Caco-2 (cell line): Measurements from ENCODE around the gene GSG1. TPM values are rescaled to one million over a fixed set of nuclear protein-coding genes. Genes with fewer than 3 reads are reported as not detected.

Experiments used
- BruUV-seq: library from RNA; stranded (reverse); fragments of 400-500 nt; replicated peaks from 2 replicates; lab custom pipeline; 2021; lab: Mats Ljungman, UMichigan
- CTCF ChIA-PET: fragments of 300-600 bp; sonication (Branson Sonifier 250); formaldehyde crosslinking; loops from one replicate; lab custom pipeline; 2022; ENCODE audit warnings: antibody characterized with exemption; lab: Charles Lee
- POLR2A ChIA-PET: fragments of 300-600 bp; sonication (Branson Sonifier 250); formaldehyde crosslinking; loops from one replicate; lab custom pipeline; 2022; ENCODE audit warnings: antibody characterized with exemption; lab: Charles Lee
- DNase-seq, 2 experiments: peaks; one replicate each; pipeline versions ENCODE4 v3.0.0 to v3.0.0-alpha.2; 2020 to 2022
- H3K27me3 ChIP-seq: replicated peaks from 2 replicates; pipeline ENCODE4 v1.6.0; 2011; ENCODE audit warnings: low read length; ENCODE audit not compliant: control insufficient read depth, insufficient read depth
- H3K36me3 ChIP-seq: 2 replicates; pipeline ENCODE4 v1.5.1; 2011; ENCODE audit warnings: low read length; ENCODE audit not compliant: control insufficient read depth, insufficient read depth
- H3K4me1 ChIP-seq: fragments of 250-450 bp; sonication (Bioruptor Pico); 2 replicates; pipeline ENCODE4 v1.5.1; 2020; ENCODE audit warnings: mild to moderate bottlenecking
- H3K4me3 ChIP-seq: 2 replicates; pipeline ENCODE4 v1.5.1; 2011; ENCODE audit warnings: low read depth, mild to moderate bottlenecking, control low read depth, low read length
- H3K9me3 ChIP-seq: fragments of 250-450 bp; sonication (Bioruptor Pico); 2 replicates; pipeline ENCODE4 v1.5.1; 2020; ENCODE audit warnings: mild to moderate bottlenecking, moderate library complexity
- H3K27ac Mint-ChIP-seq: one replicate; pipeline ENCODE4 v1.8.0; 2022; ENCODE audit warnings: mixed read lengths; ENCODE audit not compliant: unreplicated experiment
- H3K27me3 Mint-ChIP-seq: one replicate; pipeline ENCODE4 v1.8.0; 2022; ENCODE audit warnings: mixed read lengths; ENCODE audit not compliant: insufficient read depth, unreplicated experiment
- H3K36me3 Mint-ChIP-seq: one replicate; pipeline ENCODE4 v1.8.0; 2022; ENCODE audit warnings: mild to moderate bottlenecking, mixed read lengths; ENCODE audit not compliant: insufficient read depth, unreplicated experiment
- H3K4me1 Mint-ChIP-seq: one replicate; pipeline ENCODE4 v1.8.0; 2022; ENCODE audit warnings: low read depth, mixed read lengths; ENCODE audit not compliant: unreplicated experiment
- H3K4me3 Mint-ChIP-seq: one replicate; pipeline ENCODE4 v1.8.0; 2022; ENCODE audit warnings: mild to moderate bottlenecking, moderate library complexity, mixed read lengths; ENCODE audit not compliant: unreplicated experiment
- H3K9me3 Mint-ChIP-seq: one replicate; pipeline ENCODE4 v1.8.0; 2022; ENCODE audit warnings: mixed read lengths; ENCODE audit not compliant: unreplicated experiment
- intact Hi-C: fragments of 100-400 bp; cut with micrococcal nuclease; formaldehyde crosslinking; loops from one replicate; pipeline ENCODE4 v1.10.0; 2022; ENCODE audit not compliant: unreplicated experiment
- total RNA-seq: library from RNA; stranded (reverse); gene quantifications from 2 replicates; pipeline ENCODE4 v1.2.3, GENCODE V29; 2022
- TF ChIP-seq, protein P1 (sequence below), 2 experiments: fragments of 200-600 bp in 1 of 2; IDR thresholded peaks; 1 replicate in 1 of 2; 2 replicates in 1 of 2; pipeline versions ENCODE4 v1.5.1 to v1.8.0; 2011 to 2022; ENCODE audit warnings: antibody characterized with exemption in 1 of 2, control low read depth in 1 of 2, inconsistent platforms in 1 of 2, low read depth in 1 of 2, low read length in 1 of 2, mild to moderate bottlenecking in 1 of 2, moderate library complexity in 1 of 2; ENCODE audit not compliant: insufficient read depth in 1 of 2, severe bottlenecking in 1 of 2, unreplicated experiment in 1 of 2

GSG1 gene
- total RNA-seq, 1 experiment from 2014 or later, result not detected

DNA sequence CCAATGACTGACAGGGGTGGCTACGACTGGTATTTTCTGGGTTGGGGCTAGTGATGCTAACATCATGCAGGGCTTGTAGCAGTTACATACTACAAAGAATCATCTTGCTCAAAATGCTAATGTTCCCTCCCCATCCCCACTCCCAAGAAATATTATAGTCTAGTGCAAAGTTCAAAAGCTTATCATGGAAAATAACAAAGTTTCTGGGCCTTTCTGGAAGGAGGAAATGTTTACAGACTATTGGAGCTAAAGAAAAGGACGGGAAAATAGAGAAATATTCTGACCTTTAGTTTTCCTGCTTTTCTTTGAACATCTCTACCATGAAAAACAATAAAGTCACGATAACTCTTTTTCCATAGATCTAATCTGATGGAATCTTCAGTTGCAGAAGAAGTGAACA lies 23.2 kb downstream of the GSG1 start:
- Mint-ChIP-seq H3K4me1 (peaks cover 12% of the 10 kb centered on the region), H3K36me3 (peaks cover 16% of the 10 kb centered on the region)
- CTCF ChIA-PET, result no interaction called here

DNA sequence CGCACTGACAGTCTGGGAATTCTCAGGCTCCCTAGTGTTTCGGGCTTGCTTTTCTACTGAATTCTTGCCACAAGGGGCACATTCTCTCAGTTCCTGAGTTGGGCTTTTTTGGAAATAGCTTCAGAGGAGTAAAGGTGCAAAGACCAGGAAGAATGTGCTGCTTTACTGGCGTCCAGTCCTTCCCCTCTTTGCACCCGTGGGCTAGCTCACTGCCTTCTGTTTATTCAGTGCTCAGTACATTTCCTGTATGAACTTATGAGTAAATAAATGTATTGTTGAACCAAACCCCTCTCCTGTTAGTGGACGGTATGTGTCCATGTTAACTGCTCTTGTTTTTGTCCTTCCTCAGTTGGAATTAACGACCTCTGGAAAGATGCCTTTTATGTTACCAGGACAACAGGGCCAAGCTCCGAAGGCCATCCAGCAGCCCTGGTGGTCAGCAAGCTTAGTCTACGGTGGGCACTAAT lies 24.0 kb downstream of the GSG1 start:
- Mint-ChIP-seq H3K4me3 (no peak overlapping the region), H3K36me3 (peaks cover 16% of the 10 kb centered on the region), H3K4me1 (peaks cover 12% of the 10 kb centered on the region), H3K27ac (no peak overlapping the region), H3K27me3 (no peaks in the 10 kb centered on the region), H3K9me3 (no peaks in the 10 kb centered on the region)
- Histone ChIP-seq H3K27me3 (no peaks in the 10 kb centered on the region), H3K4me3 (no peak overlapping the region), H3K9me3 (no peaks in the 10 kb centered on the region), H3K36me3 (no peaks in the 10 kb centered on the region), H3K4me1 (peaks cover 4% of the 10 kb centered on the region; the same call in 1 of the 2 replicates)
- peak in 1 of 2 experiments; percentile 23 for DNase-seq
- BruUV-seq, result no TSS peak
- CTCF ChIA-PET, result interaction anchor here (0.6 to 1.1 kb wide), 3 partner anchors 10 to 16 kb away, joined by 3 read pairs; no protein-coding TSS in a partner anchor
- POLR2A ChIA-PET, result no interaction called here
- intact Hi-C loops, result no loop called here
- TF ChIP-seq, protein P1, sequence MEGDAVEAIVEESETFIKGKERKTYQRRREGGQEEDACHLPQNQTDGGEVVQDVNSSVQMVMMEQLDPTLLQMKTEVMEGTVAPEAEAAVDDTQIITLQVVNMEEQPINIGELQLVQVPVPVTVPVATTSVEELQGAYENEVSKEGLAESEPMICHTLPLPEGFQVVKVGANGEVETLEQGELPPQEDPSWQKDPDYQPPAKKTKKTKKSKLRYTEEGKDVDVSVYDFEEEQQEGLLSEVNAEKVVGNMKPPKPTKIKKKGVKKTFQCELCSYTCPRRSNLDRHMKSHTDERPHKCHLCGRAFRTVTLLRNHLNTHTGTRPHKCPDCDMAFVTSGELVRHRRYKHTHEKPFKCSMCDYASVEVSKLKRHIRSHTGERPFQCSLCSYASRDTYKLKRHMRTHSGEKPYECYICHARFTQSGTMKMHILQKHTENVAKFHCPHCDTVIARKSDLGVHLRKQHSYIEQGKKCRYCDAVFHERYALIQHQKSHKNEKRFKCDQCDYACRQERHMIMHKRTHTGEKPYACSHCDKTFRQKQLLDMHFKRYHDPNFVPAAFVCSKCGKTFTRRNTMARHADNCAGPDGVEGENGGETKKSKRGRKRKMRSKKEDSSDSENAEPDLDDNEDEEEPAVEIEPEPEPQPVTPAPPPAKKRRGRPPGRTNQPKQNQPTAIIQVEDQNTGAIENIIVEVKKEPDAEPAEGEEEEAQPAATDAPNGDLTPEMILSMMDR (IDR thresholded peaks at IDR 0.05; ENCODE audit: insufficient read depth in 1 of 2, low read depth in 1 of 2, low read length in 1 of 2, severe bottlenecking in 1 of 2, unreplicated experiment in 1 of 2), result peak; percentile 29 to 40

More for the DNA sequence above, 23.2 kb downstream of the GSG1 start:
- H3K9me3 Mint-ChIP-seq, result no peaks in the 10 kb centered on the region
- POLR2A ChIA-PET, result no interaction called here
- no peaks in the 10 kb centered on the region for H3K4me1 ChIP-seq
- no peaks in the 10 kb centered on the region for H3K27me3 ChIP-seq
- TF ChIP-seq, protein P1 (IDR thresholded peaks at IDR 0.05; ENCODE audit: insufficient read depth in 1 of 2, low read depth in 1 of 2, low read length in 1 of 2, severe bottlenecking in 1 of 2, unreplicated experiment in 1 of 2), result no peak
- no peaks in the 10 kb centered on the region for H3K27me3 Mint-ChIP-seq
- no peak overlapping the region for H3K4me3 ChIP-seq
- H3K27ac Mint-ChIP-seq, result no peak overlapping the region
- no peaks in the 10 kb centered on the region for H3K36me3 ChIP-seq
- DNase-seq, result no peak
- intact Hi-C loops, result no loop called here
- no peaks in the 10 kb centered on the region for H3K9me3 ChIP-seq
- no peak overlapping the region for H3K4me3 Mint-ChIP-seq
- BruUV-seq, result no TSS peak

DNA sequence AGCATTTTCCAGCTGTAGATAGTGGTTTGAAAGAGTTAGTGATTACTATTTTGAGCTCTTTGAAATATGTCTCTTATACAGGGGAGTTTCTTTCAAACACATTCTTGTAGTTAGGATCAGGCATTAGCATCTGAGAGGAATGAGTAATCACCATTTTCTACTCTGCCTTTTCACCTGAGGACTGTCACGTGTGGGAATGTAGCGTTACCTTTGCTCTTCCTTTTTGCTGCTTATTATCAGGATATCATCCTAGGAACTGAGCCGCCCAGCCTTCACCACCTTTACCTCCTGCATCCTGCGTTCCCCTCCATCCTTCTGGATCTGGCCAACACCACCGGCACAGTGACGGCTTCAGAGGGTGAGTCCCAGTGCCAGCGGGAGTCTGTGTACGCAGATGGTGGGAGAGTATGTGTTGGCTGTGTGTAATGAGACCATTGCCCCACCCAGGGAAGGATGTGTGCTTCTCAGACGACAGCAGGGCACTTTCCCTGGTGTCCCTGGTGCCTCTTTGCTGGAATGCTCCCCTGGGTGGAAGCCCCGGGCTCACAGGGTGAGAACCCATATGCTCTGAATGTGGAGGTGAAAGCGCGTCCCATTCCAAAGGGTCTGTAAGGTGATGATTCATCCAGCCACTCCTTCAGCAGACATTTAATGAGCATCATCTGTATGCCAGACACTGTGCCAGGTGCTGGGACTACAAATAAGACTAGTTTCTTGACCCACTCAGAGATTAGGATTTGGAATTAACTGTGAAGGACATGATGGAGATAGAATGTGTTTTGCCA lies 27.5 kb downstream of the GSG1 start:
- H3K27ac Mint-ChIP-seq, result no peak overlapping the region

More for the DNA sequence above, 27.5 kb downstream of the GSG1 start:
- no peak for DNase-seq
- H3K4me3 ChIP-seq, result no peak overlapping the region
- intact Hi-C loops, result no loop called here
- POLR2A ChIA-PET, result no interaction called here
- no peaks in the 10 kb centered on the region for H3K9me3 Mint-ChIP-seq
- peaks cover 21% of the 10 kb centered on the region for H3K36me3 Mint-ChIP-seq
- H3K4me3 Mint-ChIP-seq, result no peak overlapping the region
- no peaks in the 10 kb centered on the region for H3K27me3 Mint-ChIP-seq
- peaks cover 18% of the 10 kb centered on the region for H3K4me1 Mint-ChIP-seq
- TF ChIP-seq, protein P1 (IDR thresholded peaks at IDR 0.05; ENCODE audit: insufficient read depth in 1 of 2, low read depth in 1 of 2, low read length in 1 of 2, severe bottlenecking in 1 of 2, unreplicated experiment in 1 of 2), result no peak
- CTCF ChIA-PET, result no interaction called here
- no peaks in the 10 kb centered on the region for H3K27me3 ChIP-seq
- BruUV-seq, result no TSS peak
- no peaks in the 10 kb centered on the region for H3K36me3 ChIP-seq
- no peaks in the 10 kb centered on the region for H3K9me3 ChIP-seq
- H3K4me1 ChIP-seq, result peaks cover 4% of the 10 kb centered on the region; the same call in 1 of the 2 replicates
